GM12872 (cell line): ENCODE results near the gene KRTAP13-1.

Experiments used
- CTCF ChIP-seq: IDR thresholded peaks from 3 replicates; pipeline ENCODE4 v1.5.1; 2011; ENCODE audit warnings: low read depth, mild to moderate bottlenecking, low read length, moderate library complexity; ENCODE audit not compliant: insufficient read depth

KRTAP13-1 gene

GRCh38 chr21:30382201-30382600, 13.6 kb upstream of the KRTAP13-1 start:
- TF ChIP-seq CTCF: no peak

- TF ChIP-seq CTCF: no peak
These were observed 4.3 kb upstream of the KRTAP13-1 start for GRCh38 chr21:30391492-30392025.

GRCh38 chr21:30408782-30409494, 13.1 kb downstream of the KRTAP13-1 start:
- TF ChIP-seq CTCF: no peak

GRCh38 chr21:30415993-30416392, 20.2 kb downstream of the KRTAP13-1 start:
- no peak for TF ChIP-seq CTCF

GRCh38 chr21:30425826-30426225, 30.0 kb downstream of the KRTAP13-1 start, which contains the start of gene KRTAP13-3:
Gene KRTAP13-3 (minus strand): TSS chr21:30425926. CDS start chr21:30425912, 14 bp downstream.
- TF ChIP-seq CTCF: no peak

- no peak for TF ChIP-seq CTCF
These were observed 30.9 kb downstream of the KRTAP13-1 start for GRCh38 chr21:30426731-30427130.

- TF ChIP-seq CTCF: no peak
These were observed 34.4 kb downstream of the KRTAP13-1 start, which contains the start of gene KRTAP13-4 for GRCh38 chr21:30430170-30430655. Gene KRTAP13-4 (plus strand): TSS chr21:30430220. CDS start chr21:30430276, 56 bp downstream.
